Activated naive CD4-positive, alpha-beta T cell treated with anti-CD3 and anti-CD28 coated beads for 36 hours (primary cell): ENCODE results near the gene PPT1. TPM values are rescaled to one million over a fixed set of nuclear protein-coding genes. Genes with fewer than 3 reads are reported as not detected.
"Not testable (repeated sequence)": the region's sequence is repeated elsewhere in the genome, so short reads cannot be mapped to it uniquely, and the experiment has no call there.

ENCODE experiments used
- CTCF ChIA-PET: fragments of 350-600 bp; sonication (Branson Sonifier 250); formaldehyde crosslinking; loops from one replicate; lab custom pipeline; 2021; ENCODE audit warnings: antibody characterized with exemption; lab: Charles Lee
- DNase-seq: peaks from one replicate; pipeline ENCODE4 v3.0.0-alpha.2; 2020
- H3K27ac Mint-ChIP-seq: one replicate; pipeline ENCODE4 v1.8.0; 2021; ENCODE audit warnings: mild to moderate bottlenecking, mixed read lengths
- H3K27me3 Mint-ChIP-seq: one replicate; pipeline ENCODE4 v1.8.0; 2021; ENCODE audit warnings: low read depth, mixed read lengths
- H3K36me3 Mint-ChIP-seq: one replicate; pipeline ENCODE4 v1.8.0; 2021; ENCODE audit warnings: low read depth, mixed read lengths
- H3K4me1 Mint-ChIP-seq: one replicate; pipeline ENCODE4 v1.8.0; 2021; ENCODE audit warnings: low read depth, mixed read lengths
- H3K4me3 Mint-ChIP-seq: one replicate; pipeline ENCODE4 v1.8.0; 2021; ENCODE audit warnings: mild to moderate bottlenecking, moderate library complexity, mixed read lengths
- H3K9me3 Mint-ChIP-seq: one replicate; pipeline ENCODE4 v1.8.0; 2021; ENCODE audit warnings: mixed read lengths
- intact Hi-C: fragments of 100-400 bp; cut with micrococcal nuclease; formaldehyde crosslinking; loops from one replicate; pipeline ENCODE4 v1.15.1; 2023
- total RNA-seq, 2 experiments: library from RNA; stranded (reverse); gene quantifications; one replicate each; pipeline ENCODE4 v1.2.3, GENCODE V29; 2021

The PPT1 gene
- total RNA-seq, 2 experiments from 2014 or later = 81.3 to 89.7 TPM

DNA sequence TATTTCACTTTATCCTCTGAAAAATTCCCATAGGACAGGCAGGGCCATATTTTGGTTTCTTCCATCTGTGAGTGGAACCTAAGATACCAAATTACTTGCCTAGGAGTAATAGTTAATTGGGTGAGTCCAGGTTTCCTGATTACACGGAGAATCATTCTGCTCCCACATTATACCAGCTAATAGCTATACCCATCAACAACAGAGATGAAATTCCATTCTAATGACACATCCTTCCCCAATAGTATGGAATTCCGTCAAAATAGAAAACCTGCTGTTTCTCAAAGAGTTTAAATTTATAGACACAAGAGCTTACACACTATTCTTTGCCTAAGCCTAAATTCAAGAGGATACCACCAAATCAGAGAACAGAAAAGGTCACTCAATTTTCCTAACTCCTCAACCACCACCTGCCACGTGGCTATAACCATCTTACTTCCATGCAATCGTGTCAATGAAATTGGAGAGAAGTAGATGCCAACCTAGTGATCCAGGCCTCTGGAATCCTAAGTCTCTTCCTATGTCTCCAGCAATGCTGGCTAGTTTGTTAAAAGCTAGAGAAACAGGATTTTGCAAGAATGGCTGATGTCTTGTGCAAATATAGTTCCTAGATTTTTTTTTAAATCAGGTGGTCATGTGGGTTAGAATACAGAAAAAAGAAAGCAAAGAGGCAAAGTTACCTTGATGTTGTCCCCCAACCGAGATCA is 6.2 kb downstream of the PPT1 start:
- peaks cover 25% of the 10 kb centered on the region for H3K4me1 Mint-ChIP-seq
- DNase-seq = no peak
- no peak overlapping the region for H3K27ac Mint-ChIP-seq
- intact Hi-C loops = no loop called here
- no peak overlapping the region for H3K4me3 Mint-ChIP-seq
- CTCF ChIA-PET = interaction anchor here (1.1 to 2.5 kb wide), 5 partner anchors 8 to 248 kb away, joined by 3 to 12 read pairs (median 3); no protein-coding TSS in a partner anchor
- H3K27me3 Mint-ChIP-seq = no peaks in the 10 kb centered on the region
- peaks cover 33% of the 10 kb centered on the region for H3K36me3 Mint-ChIP-seq
- H3K9me3 Mint-ChIP-seq = no peaks in the 10 kb centered on the region

DNA sequence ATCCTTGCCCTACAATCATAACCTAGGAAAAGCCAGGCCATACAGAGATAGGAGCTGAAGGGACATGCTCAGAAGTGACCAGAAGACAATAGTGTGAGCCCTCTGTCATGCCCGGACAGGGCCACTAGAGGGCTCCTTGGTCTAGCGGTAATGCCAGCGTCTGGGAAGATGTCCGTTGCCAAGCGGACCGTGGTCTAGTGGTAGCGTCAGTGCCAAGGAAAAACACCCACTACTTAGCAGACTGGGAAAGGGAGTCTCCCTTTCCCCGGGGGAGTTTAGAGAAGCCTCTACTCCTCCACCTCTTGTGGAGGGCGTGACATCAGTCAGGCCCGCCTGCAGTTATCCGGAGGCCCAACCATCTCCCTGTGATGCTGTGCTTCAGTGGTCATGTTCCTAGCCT is 12.3 kb downstream of the PPT1 start:
- intact Hi-C loops = loop anchor here (1.0 kb wide), 1 partner anchor 254 kb away; no protein-coding TSS in a partner anchor
- not testable (repeated sequence) for H3K4me1 Mint-ChIP-seq, H3K9me3 Mint-ChIP-seq, H3K4me3 Mint-ChIP-seq, H3K27me3 Mint-ChIP-seq, H3K27ac Mint-ChIP-seq
- H3K36me3 Mint-ChIP-seq = peaks cover 31% of the 10 kb centered on the region
- CTCF ChIA-PET = interaction anchor here (0.6 to 4.5 kb wide), 10 partner anchors 10 to 868 kb away, joined by 3 to 33 read pairs (median 4); partner anchors contain the start of gene PPT1
- peak; percentile 53 for DNase-seq

DNA sequence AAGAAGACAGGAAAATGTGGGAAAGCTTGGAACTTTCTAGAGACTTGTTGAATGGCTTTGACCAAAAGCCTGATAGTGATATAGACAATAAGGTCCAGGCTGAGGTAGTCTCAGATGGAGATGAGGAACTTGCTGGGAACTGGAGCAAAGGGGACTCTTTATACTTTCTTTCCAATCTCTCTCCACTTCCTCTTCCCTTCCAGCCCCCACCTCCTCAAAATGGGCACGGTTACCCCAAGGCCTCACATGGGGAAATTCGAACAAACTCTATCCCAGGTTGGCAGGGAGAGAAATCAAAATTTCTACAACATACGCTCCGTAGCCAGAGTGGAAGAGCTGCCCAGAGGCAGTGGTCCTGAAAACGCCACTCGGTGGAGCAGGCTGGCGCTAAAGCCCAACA is 15.2 kb downstream of the PPT1 start:
- intact Hi-C loops = no loop called here

DNA sequence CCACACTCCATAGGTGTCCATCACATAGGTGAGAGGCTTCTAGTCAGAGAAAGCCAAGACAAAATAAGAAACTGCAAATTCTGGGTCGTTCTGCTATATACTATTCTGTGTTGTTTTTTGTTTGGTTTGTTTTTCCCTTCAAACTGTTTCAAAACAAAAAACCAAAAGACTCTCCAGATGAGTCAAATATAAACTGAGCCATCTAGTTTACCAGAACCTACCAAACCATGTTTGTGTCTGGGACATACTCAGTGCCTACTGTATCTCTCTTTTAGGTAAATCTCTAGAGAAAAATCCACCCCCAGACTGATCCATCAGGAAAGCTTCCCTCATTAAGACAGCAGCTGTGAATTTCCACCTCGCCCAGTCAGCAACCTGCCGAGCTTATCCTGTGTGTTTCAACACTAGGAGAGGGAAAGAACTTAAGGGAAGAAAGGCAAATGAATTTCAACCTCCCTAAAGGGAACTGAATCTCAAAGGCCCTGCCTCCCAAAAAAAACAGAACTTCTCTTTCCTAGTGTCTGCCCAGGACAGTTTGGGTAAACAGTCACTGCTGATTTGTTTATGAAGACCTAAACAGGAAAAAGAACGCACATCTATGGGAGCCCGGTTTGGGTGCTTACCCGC is 17.2 kb downstream of the PPT1 start:
- H3K4me1 Mint-ChIP-seq = peaks cover 5% of the 10 kb centered on the region
- DNase-seq = no peak
- H3K27ac Mint-ChIP-seq = peak overlapping the region; percentile 31
- H3K9me3 Mint-ChIP-seq = no peaks in the 10 kb centered on the region
- H3K36me3 Mint-ChIP-seq = peaks cover 28% of the 10 kb centered on the region
- intact Hi-C loops = loop anchor here (2.0 to 5.0 kb wide), 2 partner anchors 38 to 235 kb away; partner anchors contain the start of gene CAP1
- H3K27me3 Mint-ChIP-seq = no peaks in the 10 kb centered on the region
- H3K4me3 Mint-ChIP-seq = no peak overlapping the region
- CTCF ChIA-PET = interaction anchor here (1.3 to 2.1 kb wide), 3 partner anchors 10 to 325 kb away, joined by 3 to 11 read pairs (median 4); no protein-coding TSS in a partner anchor

More for the DNA sequence above, 15.2 kb downstream of the PPT1 start:
- Mint-ChIP-seq H3K27ac (no peak overlapping the region), H3K9me3 (no peaks in the 10 kb centered on the region), H3K36me3 (peaks cover 31% of the 10 kb centered on the region), H3K27me3 (no peaks in the 10 kb centered on the region), H3K4me3 (no peak overlapping the region), H3K4me1 (peaks cover 2% of the 10 kb centered on the region)
- CTCF ChIA-PET = interaction anchor here (1.0 to 4.5 kb wide), 3 partner anchors 18 to 259 kb away, joined by 3 to 33 read pairs (median 4); no protein-coding TSS in a partner anchor
- DNase-seq = no peak

DNA sequence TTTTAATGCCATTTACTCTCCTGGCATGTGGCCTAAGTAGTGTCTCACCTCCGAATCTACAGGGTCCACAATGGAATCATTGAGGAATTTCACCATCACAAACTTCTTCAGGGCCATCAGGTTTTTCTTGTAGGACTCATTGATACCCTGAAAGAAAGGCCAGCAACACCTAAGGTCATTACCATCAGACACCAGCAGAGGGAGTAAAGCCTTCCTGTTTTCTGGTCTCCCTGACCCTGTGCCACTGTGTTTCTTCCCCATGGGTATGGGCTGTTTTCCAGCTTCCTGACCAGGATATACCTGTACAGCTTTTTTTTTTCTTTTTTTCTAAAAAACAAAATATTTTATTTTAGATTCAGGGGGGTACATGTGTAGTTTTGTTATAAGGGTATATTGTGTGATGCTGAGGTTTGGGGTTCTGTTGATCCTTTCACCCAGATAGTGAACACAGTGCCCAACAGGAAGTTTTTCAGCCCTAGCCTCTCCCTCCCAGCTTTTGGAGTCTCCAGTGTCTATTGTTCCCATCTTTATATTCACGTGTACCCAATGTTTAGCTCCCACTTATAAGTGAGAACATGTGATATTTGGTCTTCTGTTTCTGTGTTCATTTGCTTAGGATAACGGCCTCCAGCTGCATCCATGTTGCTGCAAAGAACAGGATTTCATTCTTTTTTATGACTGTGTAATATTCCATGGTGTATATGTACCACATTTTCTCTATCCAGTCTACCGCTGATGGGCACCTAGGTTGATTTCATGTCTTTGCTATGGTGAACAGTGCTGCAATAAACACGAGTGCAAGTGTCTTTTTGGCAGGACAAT is 18.3 kb downstream of the PPT1 start:
- DNase-seq = peak; percentile 75

DNA sequence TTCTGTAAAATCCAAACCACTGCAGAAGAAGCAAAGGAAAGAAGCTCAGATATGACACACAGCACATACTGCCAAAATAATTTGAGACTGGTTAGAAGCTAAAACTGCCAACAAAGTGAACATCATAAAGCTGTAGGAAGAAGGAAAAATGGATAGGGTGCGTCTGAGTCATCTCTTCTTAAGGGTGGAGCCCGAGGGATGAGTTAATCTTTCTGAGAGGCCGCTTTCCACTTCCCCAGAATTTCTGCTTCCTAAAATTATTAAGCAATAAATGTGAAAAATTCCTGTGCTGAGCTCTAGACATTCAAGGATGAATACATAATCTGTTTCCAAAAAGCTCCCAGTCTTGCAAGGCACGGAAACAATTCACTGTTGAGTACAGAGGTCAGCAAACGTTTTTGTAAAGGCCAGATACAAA is 20.1 kb downstream of the PPT1 start:
- CTCF ChIA-PET = interaction anchor here (0.8 to 3.1 kb wide), 8 partner anchors 9 to 262 kb away, joined by 3 to 9 read pairs (median 3); no protein-coding TSS in a partner anchor
- H3K27me3 Mint-ChIP-seq = no peaks in the 10 kb centered on the region
- intact Hi-C loops = loop anchor here (5.0 kb wide), 1 partner anchor 35 kb away; the partner anchor contains the start of gene CAP1
- H3K27ac Mint-ChIP-seq = peak overlapping the region; percentile 46
- no peak overlapping the region for H3K4me3 Mint-ChIP-seq
- peaks cover 37% of the 10 kb centered on the region for H3K36me3 Mint-ChIP-seq
- H3K4me1 Mint-ChIP-seq = peaks cover 14% of the 10 kb centered on the region
- DNase-seq = no peak
- H3K9me3 Mint-ChIP-seq = no peaks in the 10 kb centered on the region

More for the DNA sequence above, 18.3 kb downstream of the PPT1 start:
- Mint-ChIP-seq H3K36me3 (peaks cover 30% of the 10 kb centered on the region), H3K4me3 (no peak overlapping the region), H3K4me1 (peaks cover 7% of the 10 kb centered on the region), H3K9me3 (no peaks in the 10 kb centered on the region), H3K27ac (no peak overlapping the region), H3K27me3 (no peaks in the 10 kb centered on the region)
- intact Hi-C loops = loop anchor here (2.0 to 5.0 kb wide), 2 partner anchors 36 to 236 kb away; partner anchors contain the start of gene CAP1
- CTCF ChIA-PET = interaction anchor here (0.6 to 3.1 kb wide), 19 partner anchors 8 to 505 kb away, joined by 3 to 14 read pairs (median 3); partner anchors contain the start of gene CAP1

DNA sequence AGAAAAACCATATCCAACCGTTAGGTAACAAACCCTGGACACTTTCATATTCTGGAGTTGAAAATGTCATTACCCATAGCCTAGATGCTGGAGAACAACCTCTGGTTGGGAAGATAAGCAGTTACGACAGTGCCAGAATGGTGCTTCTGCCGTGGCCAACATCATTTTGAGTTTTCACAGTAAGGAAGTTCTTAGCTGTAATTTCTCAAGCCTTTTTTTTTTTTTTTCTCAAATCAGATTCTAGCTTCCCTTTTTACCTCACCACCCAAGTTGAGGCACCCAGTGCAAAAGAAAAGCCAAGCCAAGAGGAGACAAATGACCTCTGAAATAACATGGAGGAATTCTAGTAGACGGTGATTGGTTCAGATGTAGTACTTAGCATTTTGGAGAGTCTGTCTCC is 21.8 kb downstream of the PPT1 start:
- H3K27ac Mint-ChIP-seq = peak overlapping the region; percentile 24
- intact Hi-C loops = loop anchor here (5.0 kb wide), 1 partner anchor 33 kb away; the partner anchor contains the start of gene CAP1
- no peaks in the 10 kb centered on the region for H3K27me3 Mint-ChIP-seq
- CTCF ChIA-PET = interaction anchor here (0.6 to 2.5 kb wide), 6 partner anchors 9 to 78 kb away, joined by 3 to 14 read pairs (median 4); no protein-coding TSS in a partner anchor
- H3K4me1 Mint-ChIP-seq = peaks cover 14% of the 10 kb centered on the region
- H3K36me3 Mint-ChIP-seq = peaks cover 46% of the 10 kb centered on the region
- no peak for DNase-seq
- H3K9me3 Mint-ChIP-seq = no peaks in the 10 kb centered on the region
- no peak overlapping the region for H3K4me3 Mint-ChIP-seq

DNA sequence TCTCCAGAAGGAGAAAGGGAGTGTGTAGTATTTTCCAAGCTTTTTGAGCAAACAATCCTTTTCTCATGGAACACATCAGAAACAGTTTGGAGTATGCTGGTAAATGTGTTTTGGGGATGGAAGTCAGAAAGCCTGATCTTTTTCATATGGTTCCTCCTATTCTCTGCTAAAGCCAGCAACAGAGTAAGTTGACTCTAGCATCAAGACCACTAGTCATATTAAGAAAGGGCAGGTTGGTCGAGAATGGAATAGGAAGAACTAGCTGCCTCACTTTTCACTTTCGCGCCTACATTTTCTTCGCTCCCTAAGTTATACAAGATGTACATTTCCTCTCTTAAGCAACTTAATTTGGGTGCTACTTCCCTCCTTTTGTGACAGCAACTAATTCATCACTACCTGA is 24.0 kb downstream of the PPT1 start:
- H3K36me3 Mint-ChIP-seq = peaks cover 44% of the 10 kb centered on the region
- intact Hi-C loops = no loop called here

DNA sequence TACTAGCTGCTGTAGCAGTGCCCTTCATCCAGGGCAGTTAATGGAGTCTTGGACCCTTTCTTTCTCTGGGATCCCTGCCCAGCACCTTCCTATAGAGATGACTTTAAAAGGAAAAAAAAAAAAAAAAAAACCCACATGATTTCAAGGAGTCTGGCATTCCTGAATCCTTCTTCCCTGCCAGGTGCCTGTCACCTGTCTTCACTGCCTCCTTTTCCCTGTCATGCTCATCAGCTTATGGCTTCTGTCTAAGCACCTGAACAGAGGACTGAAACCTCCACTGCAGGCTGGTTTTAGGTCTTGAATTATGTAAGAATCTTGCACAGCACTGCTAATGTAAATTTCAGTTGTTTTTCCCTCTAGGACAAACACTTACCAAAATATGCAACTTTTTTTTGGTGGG is 24.9 kb downstream of the PPT1 start:
- Mint-ChIP-seq H3K9me3 (no peaks in the 10 kb centered on the region), H3K4me1 (peaks cover 20% of the 10 kb centered on the region), H3K27ac (peak overlapping the region; percentile 74), H3K27me3 (no peaks in the 10 kb centered on the region), H3K36me3 (peaks cover 48% of the 10 kb centered on the region), H3K4me3 (no peak overlapping the region)
- CTCF ChIA-PET = interaction anchor here (1.5 kb wide), 1 partner anchor 266 kb away, joined by 4 read pairs; no protein-coding TSS in a partner anchor
- intact Hi-C loops = no loop called here
- DNase-seq = no peak

More for the DNA sequence above, 24.0 kb downstream of the PPT1 start:
- CTCF ChIA-PET = no interaction called here
- no peaks in the 10 kb centered on the region for H3K27me3 Mint-ChIP-seq
- peak overlapping the region; percentile 55 for H3K27ac Mint-ChIP-seq
- H3K4me3 Mint-ChIP-seq = no peak overlapping the region
- DNase-seq = no peak
- H3K9me3 Mint-ChIP-seq = no peaks in the 10 kb centered on the region
- peaks cover 14% of the 10 kb centered on the region for H3K4me1 Mint-ChIP-seq

DNA sequence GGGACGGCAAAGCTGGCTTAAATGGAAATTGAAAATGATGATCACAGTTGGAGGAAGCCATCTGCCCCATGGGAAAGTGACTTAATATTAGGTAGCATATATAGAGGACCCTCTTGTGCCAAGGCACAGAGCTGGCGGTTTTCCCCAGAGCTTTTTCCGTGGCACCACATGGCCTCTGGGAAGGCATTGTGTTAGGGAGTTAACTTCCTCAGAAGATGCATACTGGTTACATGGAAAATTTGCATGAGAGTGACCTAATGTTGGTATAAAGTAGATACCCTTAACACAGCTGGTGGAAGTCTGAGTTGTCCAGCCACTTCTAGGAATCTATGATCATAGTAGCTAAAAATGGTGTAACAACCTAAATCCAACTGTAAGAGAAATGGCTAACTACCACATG is 29.2 kb downstream of the PPT1 start:
- Mint-ChIP-seq H3K36me3 (peaks cover 73% of the 10 kb centered on the region), H3K4me3 (no peak overlapping the region), H3K4me1 (peaks cover 46% of the 10 kb centered on the region), H3K27me3 (no peaks in the 10 kb centered on the region), H3K27ac (peak overlapping the region; percentile 91), H3K9me3 (no peaks in the 10 kb centered on the region)
- intact Hi-C loops = no loop called here
- no peak for DNase-seq
- CTCF ChIA-PET = interaction anchor here (1.3 to 1.7 kb wide), 2 partner anchors 9 to 18 kb away, joined by 3 read pairs; no protein-coding TSS in a partner anchor

DNA sequence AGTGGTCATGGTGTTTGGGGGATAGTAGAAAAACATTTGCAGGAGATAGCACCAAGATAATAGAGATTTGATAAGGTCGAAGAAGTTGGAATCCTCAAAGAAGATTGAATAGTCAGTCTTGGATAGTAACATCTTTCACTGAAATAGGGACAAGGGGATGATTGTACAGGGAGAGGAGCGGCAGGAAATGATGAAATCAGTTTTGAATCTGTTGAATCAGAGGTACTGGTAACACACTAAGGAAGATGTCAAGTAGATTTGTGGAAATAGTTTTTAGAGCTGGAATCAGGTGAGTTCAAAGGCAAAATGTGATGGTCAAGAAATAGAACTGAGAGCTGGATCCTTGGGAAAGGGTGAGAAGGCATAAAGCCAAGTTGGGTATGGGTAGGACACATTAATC is 30.0 kb downstream of the PPT1 start:
- DNase-seq = no peak
- peaks cover 51% of the 10 kb centered on the region for H3K4me1 Mint-ChIP-seq
- peak overlapping the region; percentile 91 for H3K27ac Mint-ChIP-seq
- CTCF ChIA-PET = interaction anchor here (1.1 to 1.7 kb wide), 3 partner anchors 10 to 19 kb away, joined by 3 to 6 read pairs (median 3); no protein-coding TSS in a partner anchor
- intact Hi-C loops = no loop called here
- no peak overlapping the region for H3K4me3 Mint-ChIP-seq
- no peaks in the 10 kb centered on the region for H3K9me3 Mint-ChIP-seq
- peaks cover 69% of the 10 kb centered on the region for H3K36me3 Mint-ChIP-seq
- H3K27me3 Mint-ChIP-seq = no peaks in the 10 kb centered on the region
